Activated CD8-positive, alpha-beta memory T cell treated with anti-CD3 and anti-CD28 coated beads for 4 hours (primary cell): ENCODE measurements around the gene CHMP4B.

Experiments
- DNase-seq, 2 donors: peaks; one replicate each; pipeline ENCODE4 v3.0.0-alpha.2; 2020; ENCODE audit warnings: low read depth in 2 of 2

The CHMP4B gene, protein sequence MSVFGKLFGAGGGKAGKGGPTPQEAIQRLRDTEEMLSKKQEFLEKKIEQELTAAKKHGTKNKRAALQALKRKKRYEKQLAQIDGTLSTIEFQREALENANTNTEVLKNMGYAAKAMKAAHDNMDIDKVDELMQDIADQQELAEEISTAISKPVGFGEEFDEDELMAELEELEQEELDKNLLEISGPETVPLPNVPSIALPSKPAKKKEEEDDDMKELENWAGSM

DNA sequence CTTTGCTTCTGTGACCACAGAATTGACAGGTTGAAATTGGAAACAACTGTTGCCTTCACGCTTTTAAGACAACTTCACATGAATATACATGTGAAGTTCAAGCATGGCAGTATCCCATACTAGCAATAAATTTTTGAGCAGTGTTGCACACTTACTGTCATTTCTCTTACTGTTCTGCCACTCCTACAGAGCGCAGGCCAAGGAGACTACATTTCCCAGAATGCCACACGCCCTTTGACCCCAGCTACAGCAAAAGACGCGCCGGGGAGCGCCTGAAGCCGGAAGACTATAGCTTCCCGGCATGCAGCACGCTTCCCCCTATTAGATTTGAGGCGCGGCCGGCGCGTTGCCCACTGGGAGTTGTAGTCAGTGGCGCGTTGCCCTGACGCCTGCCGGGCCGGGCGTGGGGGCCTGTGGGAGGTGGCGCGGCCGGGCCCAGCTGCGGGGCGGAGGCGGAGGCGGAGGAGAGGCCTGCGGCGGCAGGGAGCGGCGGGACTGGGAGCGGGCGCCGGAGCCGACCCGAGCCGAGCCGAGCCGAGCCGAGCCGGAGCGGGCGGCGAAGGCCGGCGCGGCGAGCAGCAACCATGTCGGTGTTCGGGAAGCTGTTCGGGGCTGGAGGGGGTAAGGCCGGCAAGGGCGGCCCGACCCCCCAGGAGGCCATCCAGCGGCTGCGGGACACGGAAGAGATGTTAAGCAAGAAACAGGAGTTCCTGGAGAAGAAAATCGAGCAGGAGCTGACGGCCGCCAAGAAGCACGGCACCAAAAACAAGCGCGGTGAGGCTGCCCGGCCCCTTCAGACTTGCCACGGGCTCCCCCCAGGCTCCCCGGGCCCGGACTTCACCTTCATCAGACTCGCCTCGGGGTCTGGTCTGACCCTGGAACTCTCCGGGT, at the start of gene CHMP4B:
CHMP4B (plus strand) TSS at position 464 of the 891 bp plus-strand sequence; CDS start at position 585, 121 bp downstream.
- DNase-seq, result peak; percentile 96 to 97

DNA sequence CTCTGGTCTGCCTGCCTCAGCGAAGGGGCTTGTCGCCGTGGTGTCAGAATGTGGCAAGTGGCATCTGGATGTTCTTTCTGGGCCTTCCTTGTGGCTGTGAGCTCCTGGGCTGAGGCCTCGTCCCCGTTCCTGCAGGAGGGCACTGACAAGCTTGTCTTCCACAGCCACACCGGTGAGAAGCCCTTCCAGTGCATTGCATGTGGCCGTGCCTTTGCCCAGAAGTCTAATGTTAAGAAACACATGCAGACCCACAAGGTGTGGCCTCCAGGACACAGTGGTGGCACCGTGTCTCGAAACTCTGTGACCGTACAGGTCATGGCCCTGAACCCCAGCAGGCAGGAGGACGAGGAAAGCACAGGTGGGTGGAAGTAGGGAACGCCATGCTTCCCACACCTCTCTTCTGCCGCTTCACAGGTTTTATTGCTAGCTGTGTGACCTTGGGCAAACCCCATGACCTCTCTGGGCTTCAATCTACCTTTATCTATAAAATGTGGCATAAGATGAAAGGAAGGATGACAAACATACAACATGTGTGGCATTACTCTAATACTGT, 49.4 kb upstream of the CHMP4B start:
- DNase-seq, result no peak

DNA sequence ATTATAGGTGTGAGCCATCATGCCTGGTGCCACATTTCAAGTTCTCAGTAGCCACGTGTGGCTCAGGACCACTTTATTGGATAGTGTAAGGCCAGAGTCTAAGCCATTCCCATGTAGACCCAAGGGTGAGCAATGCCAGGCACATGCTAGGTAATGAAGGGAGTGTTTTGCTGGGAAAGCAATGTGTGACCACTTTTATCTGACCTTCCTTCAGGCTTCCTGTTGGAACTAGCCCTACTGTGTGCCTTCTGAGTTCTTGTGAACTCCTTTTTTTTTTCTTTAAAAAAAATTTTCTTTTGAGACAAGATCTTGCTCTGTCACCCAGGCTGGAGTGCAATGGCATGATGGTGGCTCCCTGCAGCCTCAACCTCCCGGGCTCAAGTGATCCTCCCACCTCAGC, 46.0 kb upstream of the CHMP4B start:
- no peak for DNase-seq

DNA sequence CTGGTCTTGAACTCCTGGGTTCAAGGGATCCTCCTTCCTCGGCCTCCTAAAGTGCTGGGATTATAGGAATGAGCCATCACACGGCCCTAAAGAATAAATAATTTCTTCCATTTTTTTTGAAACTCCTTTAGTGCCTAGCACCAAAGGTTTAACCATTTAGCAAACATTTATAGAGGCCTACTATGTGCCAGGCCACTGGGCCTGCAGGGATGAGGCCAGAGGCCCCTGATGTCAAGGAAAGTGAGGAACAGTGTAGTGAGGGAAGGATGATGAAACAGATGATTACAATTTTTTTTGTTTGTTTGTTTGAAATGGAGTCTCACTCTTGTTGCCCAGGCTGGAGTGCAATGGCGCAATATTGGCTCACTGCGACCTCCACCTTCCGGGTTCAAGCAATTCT, 45.6 kb upstream of the CHMP4B start:
- DNase-seq, result no peak

DNA sequence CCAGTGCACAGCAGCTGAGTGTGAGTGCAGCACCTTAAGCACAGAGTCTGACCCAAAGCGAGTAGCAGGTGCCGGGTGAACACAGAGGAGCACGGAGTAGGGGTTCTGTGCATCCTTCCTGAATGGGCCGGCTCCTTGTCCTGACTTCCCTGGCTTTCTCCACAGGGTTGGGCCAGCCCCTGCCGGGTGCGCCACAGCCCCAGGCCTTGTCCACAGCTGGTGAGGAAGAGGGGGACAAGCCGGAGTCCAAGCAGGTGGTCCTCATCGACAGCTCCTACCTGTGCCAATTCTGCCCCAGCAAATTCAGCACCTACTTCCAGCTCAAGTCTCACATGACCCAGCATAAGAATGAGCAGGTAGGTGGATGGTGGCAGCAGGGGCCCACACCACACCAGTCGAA, 44.5 kb upstream of the CHMP4B start:
- no peak for DNase-seq

DNA sequence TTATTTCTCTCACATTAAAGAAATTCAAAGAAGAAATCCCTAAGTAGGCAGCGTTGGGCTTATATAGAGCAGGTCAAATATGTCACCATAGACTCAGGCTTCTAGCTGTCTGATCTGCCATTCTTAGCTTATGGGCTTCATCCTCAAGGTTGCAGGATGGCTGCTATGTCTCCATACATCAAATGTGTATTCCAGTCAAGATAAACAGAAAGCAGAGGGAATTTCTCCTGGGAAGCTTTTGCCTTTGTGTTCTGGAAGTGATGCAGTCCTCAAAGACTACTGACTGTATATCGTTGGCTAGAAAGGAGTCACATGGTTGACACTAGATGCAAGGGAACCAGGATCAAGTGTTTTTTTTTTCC, 43.4 kb upstream of the CHMP4B start:
- no peak for DNase-seq

DNA sequence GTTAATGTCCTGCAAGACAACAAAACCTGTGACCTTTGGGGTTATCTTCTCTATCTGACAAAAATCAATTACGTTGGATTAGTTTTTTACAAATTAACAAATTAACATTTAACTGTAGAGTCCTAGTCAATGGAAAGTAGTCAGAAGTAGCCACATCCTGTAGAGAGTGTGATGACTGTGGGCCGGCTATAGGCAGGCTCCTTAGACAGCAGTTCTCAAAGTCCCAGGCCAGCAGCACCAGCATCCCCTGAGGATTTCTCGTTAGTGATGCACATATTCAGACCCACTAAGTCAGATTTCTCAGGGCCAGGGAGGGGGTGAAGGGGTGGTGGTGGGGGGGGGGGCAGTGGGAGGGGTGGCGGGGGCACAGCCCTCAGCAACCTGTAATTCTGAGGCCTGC, 42.1 kb upstream of the CHMP4B start:
- DNase-seq, result no peak

DNA sequence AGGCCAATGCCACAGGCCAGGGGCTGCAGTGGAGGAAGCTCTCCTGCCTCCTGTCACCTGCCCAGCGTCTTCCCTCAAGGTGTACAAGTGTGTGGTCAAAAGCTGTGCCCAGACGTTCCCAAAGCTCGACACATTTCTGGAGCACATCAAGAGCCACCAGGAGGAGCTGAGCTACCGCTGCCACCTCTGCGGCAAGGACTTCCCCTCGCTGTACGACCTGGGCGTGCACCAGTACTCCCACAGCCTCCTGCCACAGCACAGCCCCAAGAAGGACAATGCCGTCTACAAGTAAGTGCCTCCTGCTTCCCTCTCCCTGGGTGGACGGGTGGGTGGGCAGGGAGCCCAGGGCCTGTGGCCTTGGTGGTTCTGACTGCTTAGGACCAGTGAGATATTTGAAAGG, 41.1 kb upstream of the CHMP4B start:
- DNase-seq, result no peak

DNA sequence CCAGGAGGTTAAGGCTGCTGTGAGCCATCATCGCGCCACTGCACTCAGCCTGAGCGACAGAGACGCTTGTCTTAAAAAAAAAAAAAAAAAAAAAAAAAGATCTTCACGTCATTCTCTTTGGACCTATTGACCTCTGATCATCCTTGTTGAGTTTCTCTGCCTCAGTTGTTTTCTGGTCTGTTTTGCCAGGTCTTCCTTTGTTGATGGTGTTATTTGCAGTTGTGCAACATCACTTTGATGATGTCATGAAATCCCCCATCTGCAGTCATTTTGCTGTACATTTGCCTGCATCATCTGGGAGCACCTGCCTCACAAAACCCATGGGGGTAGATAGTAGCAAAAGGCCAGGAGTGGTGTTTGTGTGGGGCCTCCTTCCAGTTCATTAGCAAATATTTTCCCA, 39.2 kb upstream of the CHMP4B start:
- DNase-seq, result no peak

DNA sequence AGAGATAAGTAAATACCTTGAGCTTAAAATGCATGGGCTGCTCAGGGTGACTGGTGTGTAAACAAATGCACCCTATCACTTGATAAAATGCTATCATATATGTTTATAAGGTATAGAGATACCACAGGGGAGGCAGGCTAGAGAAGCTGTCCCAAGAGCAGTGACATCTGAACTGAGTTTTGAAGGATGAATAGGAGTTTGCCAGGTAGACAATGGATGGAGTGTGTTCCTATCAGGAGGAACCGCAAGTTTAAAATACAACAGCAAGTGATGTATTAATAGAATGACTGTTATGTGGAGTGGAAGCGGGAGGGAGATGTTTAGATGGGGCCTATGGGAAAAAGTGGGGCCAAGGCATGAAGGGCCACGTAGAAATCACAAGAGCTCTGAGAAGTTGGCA, 38.7 kb upstream of the CHMP4B start:
- no peak for DNase-seq

DNA sequence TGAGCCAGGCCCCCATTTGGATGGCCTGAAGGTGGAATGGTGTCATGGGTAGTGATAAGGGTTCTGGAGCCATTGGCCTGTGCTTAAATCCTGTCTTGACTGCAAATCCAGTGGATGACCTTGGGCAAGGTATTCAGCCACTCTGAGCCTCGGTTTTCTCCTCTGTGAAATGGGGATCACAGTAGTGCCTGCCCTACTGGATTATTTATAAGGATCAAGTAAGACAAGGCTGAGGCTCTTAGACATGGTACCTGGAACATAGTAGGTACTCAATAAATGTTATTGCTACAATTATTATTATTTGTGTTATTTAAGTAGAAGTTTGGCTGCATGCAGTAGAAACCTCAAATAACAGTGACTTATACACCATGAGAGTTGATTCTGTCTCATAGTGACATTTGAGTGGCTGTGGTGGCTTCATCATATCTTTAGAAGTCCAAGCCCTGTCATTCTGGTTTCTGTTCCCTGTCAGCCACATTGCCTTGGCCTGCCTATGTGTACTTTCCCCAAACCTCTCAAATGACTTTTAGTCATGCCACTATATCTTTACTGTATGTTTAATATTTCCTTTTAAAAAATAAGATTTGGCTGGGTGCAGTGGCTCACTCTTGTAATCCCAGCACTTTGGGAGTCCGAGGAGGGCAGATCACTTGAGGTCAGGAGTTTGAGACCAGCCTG, 37.6 kb upstream of the CHMP4B start:
- DNase-seq, result no peak

DNA sequence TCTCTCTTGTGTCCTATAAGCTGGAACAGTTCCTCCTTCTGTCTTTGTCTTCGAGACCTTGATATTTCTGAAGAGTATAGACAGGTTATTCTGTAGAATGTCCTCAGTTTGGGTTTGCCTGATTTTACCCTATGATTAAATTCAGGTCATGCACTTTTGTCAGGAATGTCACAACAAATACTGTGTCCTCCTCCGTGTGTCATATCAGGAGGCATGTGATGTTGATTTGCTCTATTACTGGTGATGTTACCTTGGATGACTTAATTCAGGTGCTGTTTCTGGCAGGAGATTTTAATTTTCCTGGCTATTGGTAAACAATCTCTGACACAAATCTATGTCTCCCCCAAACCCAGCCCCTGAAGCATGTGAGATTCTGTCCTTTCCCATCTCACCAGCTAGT, 33.3 kb upstream of the CHMP4B start:
- DNase-seq, result no peak

DNA sequence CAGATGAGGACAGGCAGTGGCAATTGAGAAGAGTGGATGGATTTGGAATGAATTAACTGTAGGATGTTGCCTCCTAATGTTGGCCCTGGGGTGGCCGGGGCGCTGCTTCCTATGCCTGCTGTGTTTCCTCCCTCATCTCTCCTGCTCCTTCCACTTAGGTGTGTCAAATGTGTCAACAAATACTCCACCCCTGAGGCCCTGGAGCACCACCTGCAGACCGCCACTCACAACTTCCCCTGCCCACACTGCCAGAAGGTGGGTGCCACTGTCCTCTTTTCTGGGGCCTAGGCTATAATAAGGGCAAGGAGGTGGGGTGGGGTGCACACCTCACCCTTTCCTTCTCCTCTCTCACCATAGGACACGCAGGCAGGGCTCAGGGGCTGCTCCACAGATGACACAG, 30.0 kb upstream of the CHMP4B start:
- no peak for DNase-seq

DNA sequence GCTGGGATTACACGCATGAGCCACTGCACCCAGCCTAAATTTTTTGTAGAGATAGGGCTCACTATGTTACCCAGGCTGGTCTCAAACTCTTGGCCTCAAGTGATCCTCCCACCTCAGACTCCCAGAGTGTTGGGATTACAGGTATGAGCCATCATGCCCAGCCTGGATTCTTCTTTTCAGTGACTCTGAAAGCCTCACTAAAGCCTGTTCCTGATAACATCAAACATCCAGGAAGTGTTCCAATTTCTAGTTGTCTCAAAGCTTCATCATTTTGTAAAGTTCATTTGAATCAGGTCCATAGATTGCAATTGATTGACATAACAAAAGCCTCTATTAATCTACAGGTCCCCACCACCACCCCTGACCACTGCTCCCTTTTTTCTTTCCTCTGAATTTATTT, 29.2 kb upstream of the CHMP4B start:
- no peak for DNase-seq

DNA sequence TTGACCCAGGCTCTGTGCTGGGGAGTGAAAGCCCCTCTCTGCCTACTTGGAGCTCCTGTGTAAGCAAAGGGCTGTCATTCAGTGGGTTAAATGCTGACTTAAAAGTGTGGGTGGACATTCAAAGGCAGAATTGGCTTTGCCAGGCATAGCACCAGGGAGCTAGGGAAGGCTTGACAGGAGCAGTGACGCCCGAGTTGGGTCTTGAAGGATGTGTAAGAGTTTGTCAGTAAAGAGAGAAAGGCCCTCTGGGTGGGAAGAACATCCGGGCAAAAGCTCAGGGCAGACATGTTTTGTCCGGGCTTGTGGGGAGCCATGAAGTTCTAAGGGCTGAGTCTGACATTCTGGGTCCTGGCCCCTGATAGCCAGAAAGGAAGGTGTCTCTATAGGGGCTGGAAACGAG, 27.9 kb upstream of the CHMP4B start:
- DNase-seq, result no peak

DNA sequence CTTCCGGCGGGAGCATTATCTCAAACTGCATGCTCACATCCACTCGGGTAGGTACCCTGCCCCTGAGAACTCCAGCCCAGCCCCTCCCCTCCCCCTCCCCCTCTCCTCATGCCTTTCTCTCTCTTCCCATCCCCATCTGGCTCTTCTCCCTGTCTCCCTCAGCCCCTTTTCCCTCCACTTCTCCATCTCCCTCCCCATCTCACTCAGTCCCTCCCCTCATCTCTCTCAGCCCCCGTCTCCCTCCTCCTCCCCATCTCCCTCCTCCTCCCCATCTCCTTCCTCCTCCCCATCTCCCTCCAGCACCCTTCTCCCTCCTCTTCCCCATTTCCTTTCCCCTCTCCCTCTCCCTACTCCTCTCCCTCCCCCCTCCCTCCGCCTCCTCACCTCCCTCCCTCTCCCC, 27.3 kb upstream of the CHMP4B start:
- no peak for DNase-seq

DNA sequence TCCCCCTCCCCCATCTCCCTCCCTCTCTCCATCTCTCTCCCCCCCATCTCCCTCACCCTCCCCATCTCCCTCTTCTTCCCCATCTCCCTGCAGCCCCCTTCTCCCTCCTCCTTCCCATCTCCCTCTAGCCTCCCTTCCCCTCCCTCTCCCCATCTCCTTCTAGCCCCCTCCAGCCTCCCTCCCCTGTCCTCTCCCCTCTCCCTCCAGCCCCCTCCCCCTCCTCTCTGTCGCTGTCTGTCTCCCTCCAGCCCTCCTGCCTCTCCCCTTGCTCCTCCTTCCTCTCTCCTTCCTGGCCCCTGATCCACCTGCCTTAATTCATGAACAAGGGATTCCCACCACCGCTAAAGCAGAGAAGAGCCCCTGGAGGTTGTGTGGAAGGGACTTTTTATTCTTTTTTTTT, 26.9 kb upstream of the CHMP4B start:
- no peak for DNase-seq

DNA sequence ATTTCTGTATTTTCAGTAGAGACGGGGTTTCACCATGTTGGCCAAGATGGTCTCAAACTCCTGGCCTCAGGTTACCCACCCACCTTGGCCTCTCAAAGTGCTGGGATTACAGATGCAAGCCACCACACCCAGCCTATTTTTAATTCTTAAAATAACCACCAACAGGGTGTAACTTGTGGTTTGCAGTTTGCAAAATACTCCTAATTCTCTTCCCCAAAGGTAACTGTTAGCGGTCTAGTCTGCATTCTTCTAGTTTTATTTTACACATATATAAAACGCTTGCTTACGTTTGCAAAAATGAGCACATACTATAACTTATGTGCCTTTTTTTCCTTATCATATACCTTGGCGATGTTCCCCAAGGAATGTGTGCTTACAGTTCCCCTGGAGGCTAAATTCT, 25.6 kb upstream of the CHMP4B start:
- DNase-seq, result no peak

DNA sequence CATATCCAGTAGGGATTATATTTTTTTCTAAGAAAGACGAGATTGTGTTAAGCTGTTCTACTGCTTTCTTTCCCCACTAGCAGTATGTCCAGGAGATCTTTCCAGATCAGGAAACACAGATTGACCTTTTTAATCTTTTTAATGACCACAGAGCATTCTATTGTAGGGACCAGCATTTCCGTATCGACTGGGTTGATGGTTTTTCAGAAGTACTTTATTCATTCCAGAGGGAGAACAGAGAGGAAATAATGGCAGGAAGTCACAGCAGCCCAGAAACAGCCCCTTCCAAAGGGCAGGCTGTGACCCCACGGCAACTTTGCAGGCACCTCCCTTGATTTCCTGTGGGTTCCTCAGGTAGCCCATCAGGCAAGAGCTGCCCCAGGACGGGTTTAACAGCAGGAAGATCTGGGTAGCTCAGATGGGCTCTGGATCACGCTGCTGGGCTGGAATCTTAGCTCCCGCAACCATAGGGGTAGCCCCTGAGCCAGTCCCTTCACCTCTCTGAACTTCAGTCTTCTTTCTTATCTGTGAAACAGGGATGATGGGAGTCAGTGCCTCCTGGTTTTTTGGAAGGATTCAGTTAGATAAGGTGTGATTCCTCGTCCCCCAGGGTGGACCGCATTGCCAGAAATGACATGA, 23.8 kb upstream of the CHMP4B start:
- no peak for DNase-seq

DNA sequence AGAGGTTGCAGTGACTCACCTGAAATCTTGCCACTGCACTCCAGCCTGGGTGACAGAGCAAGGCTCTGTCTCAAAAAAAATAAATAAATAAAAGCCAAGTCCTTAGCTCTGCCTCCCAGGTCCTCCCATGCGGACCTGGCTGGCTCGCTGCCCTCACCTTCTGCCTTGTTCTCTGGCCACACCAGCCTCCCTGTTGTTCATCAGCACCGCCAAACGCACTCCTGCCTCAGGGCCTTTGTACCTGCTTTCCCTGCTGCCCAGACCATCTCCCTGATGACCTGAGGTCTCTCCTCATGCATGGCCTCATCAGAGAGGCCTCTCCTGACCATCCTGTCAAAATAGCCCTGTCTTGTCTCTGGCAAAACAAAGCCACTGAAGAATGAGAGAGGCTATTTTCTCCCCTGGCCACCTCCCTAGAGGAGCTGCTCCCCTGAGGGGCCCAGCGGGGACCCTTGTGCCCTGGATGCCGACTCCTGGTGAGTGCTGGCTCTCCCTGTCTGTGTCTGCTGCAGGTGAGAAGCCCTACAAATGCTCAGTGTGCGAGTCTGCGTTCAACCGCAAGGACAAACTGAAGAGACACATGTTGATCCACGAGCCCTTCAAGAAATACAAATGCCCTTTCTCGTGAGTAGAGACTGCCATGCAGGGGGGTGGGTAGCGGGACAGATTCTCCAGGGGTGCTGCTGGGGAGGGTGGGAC, 22.6 kb upstream of the CHMP4B start:
- DNase-seq, result no peak

DNA sequence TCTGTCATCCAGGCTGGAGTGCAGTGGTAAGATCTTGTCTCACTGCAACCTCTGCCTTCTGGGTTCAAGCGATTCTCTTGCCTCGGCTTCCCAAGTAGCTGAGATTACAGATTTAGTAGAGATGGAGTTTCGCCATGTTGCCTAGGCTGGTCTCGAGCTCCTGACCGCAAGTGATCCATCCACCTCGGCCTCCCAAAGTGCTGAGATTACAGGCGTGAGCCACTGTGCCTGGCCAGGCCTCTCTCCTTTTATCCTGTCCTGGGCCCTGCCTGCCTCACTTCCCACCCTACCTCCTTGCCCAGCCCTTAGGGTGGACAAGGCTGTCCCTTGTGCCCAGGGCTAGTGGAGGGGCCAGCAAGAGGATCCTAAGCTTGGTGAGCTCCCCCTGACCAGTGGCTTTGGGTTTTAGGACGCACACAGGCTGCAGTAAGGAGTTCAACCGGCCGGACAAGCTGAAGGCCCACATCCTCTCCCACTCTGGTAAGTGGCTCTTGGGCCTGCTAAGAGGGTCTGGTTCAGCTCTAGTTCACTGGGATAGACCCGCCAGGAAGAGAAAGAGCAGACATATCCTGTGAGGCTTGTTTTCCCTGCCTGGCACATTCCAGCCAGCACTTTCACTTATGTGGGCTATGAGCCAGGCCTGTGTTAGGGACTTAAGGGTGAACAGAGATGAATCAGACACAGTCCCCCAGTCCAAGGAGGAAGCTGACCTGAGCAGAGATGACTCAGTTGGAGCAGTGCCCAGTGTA, 21.9 kb upstream of the CHMP4B start:
- DNase-seq, result no peak
